Loucy (cell line): ENCODE results near the gene NIN.
A peak's percentile ranks its signal among the peaks of the same experiment; 100 is the strongest.

Source experiments
- H2AFZ ChIP-seq: fragments of 200-600 bp; sonication (generic); 2 replicates; pipeline ENCODE4 v1.6.0; 2016; ENCODE audit warnings: antibody characterized with exemption, mild to moderate bottlenecking, low read length, moderate library complexity
- H3F3A ChIP-seq: fragments of 200-600 bp; 2 replicates; pipeline ENCODE4 v1.6.0; 2016; ENCODE audit warnings: antibody characterized with exemption, low read depth, mild to moderate bottlenecking
- H3K27me3 ChIP-seq: fragments of 200-600 bp; sonication (generic); 2 replicates; pipeline ENCODE4 v1.6.1; 2014; ENCODE audit warnings: low read length, mild to moderate bottlenecking; ENCODE audit not compliant: insufficient read depth, poor library complexity, severe bottlenecking
- H3K36me3 ChIP-seq: fragments of 200-600 bp; sonication (generic); 2 replicates; pipeline ENCODE4 v1.6.1; 2016; ENCODE audit warnings: low read length; ENCODE audit not compliant: insufficient read depth
- H3K4me1 ChIP-seq: fragments of 200-600 bp; sonication (generic); 2 replicates; pipeline ENCODE4 v1.5.1; 2014; ENCODE audit warnings: low read length, mild to moderate bottlenecking; ENCODE audit not compliant: insufficient read depth, poor library complexity, severe bottlenecking
- H3K4me2 ChIP-seq: fragments of 200-600 bp; sonication (generic); 2 replicates; pipeline ENCODE4 v1.6.0; 2014; ENCODE audit warnings: antibody characterized with exemption, low read length, low read depth, mild to moderate bottlenecking; ENCODE audit not compliant: poor library complexity, severe bottlenecking
- H3K4me3 ChIP-seq: fragments of 200-600 bp; sonication (generic); 2 replicates; pipeline ENCODE4 v1.5.1; 2014; ENCODE audit warnings: low read length, mild to moderate bottlenecking, mixed read lengths; ENCODE audit not compliant: poor library complexity, severe bottlenecking
- H3K79me2 ChIP-seq: fragments of 200-600 bp; sonication (generic); 2 replicates; pipeline ENCODE4 v1.6.1; 2014; ENCODE audit warnings: low read length; ENCODE audit not compliant: insufficient read depth
- H3K9ac ChIP-seq: fragments of 200-600 bp; sonication (generic); 2 replicates; pipeline ENCODE4 v1.6.0; 2014; ENCODE audit warnings: mild to moderate bottlenecking, low read depth, low read length, moderate library complexity; ENCODE audit not compliant: poor library complexity, severe bottlenecking
- H3K9me2 ChIP-seq: fragments of 200-600 bp; sonication (generic); replicated peaks from 2 replicates; pipeline ENCODE4 v1.6.1; 2016; ENCODE audit warnings: low read depth, low read length, mixed read lengths
- H3K9me3 ChIP-seq: fragments of 200-600 bp; sonication (generic); 2 replicates; pipeline ENCODE4 v1.6.1; 2014; ENCODE audit warnings: mild to moderate bottlenecking, antibody characterized with exemption, low read length, low read depth; ENCODE audit not compliant: insufficient read depth
- H4K20me1 ChIP-seq: fragments of 200-600 bp; sonication (generic); 2 replicates; pipeline ENCODE4 v1.6.0; 2014; ENCODE audit warnings: antibody characterized with exemption, low read length, mild to moderate bottlenecking; ENCODE audit not compliant: insufficient read depth, poor library complexity, severe bottlenecking
- EZH2phosphoT487 ChIP-seq: fragments of 200-600 bp; IDR thresholded peaks from 2 replicates; pipeline ENCODE4 v1.6.1; 2018; ENCODE audit warnings: antibody characterized with exemption, mild to moderate bottlenecking, moderate library complexity, borderline replicate concordance
- TF ChIP-seq, protein P1 (sequence below): fragments of 200-600 bp; sonication (generic); conservative IDR thresholded peaks from 2 replicates; pipeline ENCODE4 v1.5.1; 2014; ENCODE audit warnings: mild to moderate bottlenecking, antibody characterized with exemption, low read length

NIN gene

DNA sequence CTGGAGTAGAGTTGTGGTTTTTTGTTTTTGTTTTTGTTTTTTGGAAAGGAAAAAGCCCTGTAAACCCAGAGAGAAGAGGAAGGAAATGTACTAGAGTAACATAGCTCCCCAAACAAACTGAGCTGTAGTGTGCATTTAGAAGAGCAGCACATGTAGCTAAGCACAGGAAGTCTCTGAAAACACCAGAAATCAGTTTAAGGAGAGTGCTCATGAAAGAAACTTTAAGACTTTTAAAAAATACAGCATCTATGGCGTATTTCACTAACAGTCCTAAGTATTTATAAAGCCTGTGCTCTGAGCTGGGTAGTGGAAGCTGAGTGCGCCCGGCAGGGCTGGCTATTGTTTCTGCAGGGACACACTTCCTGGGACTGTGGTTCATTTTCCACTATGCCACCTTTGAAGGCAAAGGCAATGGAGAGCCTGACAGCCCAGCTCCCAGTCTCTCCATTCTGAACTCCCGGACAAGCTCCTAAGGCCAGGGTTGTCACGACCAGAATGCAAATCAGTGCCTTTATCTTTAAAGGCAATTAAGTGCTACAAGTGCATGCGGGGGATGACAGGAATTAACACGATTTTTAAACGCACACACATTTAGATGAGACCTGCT is 45.4 kb downstream of the NIN start:
- H2AFZ ChIP-seq = no peak overlapping the region

GRCh38 chr14:50784683-50785456 is 46.1 kb downstream of the NIN start:
- Histone ChIP-seq H3K79me2 (no peaks in the 10 kb centered on the region), H3K9ac (no peak overlapping the region), H3K9me3 (no peaks in the 10 kb centered on the region), H4K20me1 (peaks cover 3% of the 10 kb centered on the region), H3K36me3 (peaks cover 38% of the 10 kb centered on the region), H3F3A (no peaks in the 10 kb centered on the region; the same call in 1 of the 2 replicates), H3K4me1 (peaks cover 36% of the 10 kb centered on the region), H3K9me2 (no peaks in the 10 kb centered on the region), H3K27me3 (no peaks in the 10 kb centered on the region), H3K4me3 (no peak overlapping the region), H3K4me2 (peak overlapping the region; percentile 45), H2AFZ (no peak overlapping the region)
- TF ChIP-seq EZH2phosphoT487 = no peak
- TF ChIP-seq, protein P1, sequence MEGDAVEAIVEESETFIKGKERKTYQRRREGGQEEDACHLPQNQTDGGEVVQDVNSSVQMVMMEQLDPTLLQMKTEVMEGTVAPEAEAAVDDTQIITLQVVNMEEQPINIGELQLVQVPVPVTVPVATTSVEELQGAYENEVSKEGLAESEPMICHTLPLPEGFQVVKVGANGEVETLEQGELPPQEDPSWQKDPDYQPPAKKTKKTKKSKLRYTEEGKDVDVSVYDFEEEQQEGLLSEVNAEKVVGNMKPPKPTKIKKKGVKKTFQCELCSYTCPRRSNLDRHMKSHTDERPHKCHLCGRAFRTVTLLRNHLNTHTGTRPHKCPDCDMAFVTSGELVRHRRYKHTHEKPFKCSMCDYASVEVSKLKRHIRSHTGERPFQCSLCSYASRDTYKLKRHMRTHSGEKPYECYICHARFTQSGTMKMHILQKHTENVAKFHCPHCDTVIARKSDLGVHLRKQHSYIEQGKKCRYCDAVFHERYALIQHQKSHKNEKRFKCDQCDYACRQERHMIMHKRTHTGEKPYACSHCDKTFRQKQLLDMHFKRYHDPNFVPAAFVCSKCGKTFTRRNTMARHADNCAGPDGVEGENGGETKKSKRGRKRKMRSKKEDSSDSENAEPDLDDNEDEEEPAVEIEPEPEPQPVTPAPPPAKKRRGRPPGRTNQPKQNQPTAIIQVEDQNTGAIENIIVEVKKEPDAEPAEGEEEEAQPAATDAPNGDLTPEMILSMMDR = no peak

More for the DNA sequence above, 45.4 kb downstream of the NIN start:
- H4K20me1 ChIP-seq = peaks cover 3% of the 10 kb centered on the region
- TF ChIP-seq EZH2phosphoT487 = no peak
- TF ChIP-seq, protein P1 = no peak
- H3K4me3 ChIP-seq = no peak overlapping the region
- H3K79me2 ChIP-seq = no peaks in the 10 kb centered on the region
- H3K27me3 ChIP-seq = no peaks in the 10 kb centered on the region
- peaks cover 39% of the 10 kb centered on the region for H3K4me1 ChIP-seq
- H3K9me2 ChIP-seq = no peaks in the 10 kb centered on the region
- H3K4me2 ChIP-seq = peak overlapping the region; percentile 45
- no peaks in the 10 kb centered on the region; the same call in 1 of the 2 replicates for H3F3A ChIP-seq
- H3K9ac ChIP-seq = no peak overlapping the region
- H3K9me3 ChIP-seq = no peaks in the 10 kb centered on the region
- H3K36me3 ChIP-seq = peaks cover 44% of the 10 kb centered on the region

GRCh38 chr14:50783563-50783962 is 47.4 kb downstream of the NIN start:
- Histone ChIP-seq H3K9me3 (no peaks in the 10 kb centered on the region), H4K20me1 (peaks cover 3% of the 10 kb centered on the region), H3K27me3 (no peaks in the 10 kb centered on the region), H3K9ac (no peak overlapping the region), H3F3A (no peaks in the 10 kb centered on the region; the same call in 1 of the 2 replicates), H3K36me3 (peaks cover 24% of the 10 kb centered on the region), H3K4me3 (no peak overlapping the region), H3K9me2 (no peaks in the 10 kb centered on the region), H3K79me2 (no peaks in the 10 kb centered on the region), H2AFZ (no peak overlapping the region), H3K4me1 (peaks cover 36% of the 10 kb centered on the region), H3K4me2 (no peak overlapping the region)
- TF ChIP-seq, protein P1 = no peak
- no peak for TF ChIP-seq EZH2phosphoT487
